Parathyroid adenoma (tissue), 2 donors: ENCODE measurements around the gene C20orf141.

ENCODE experiments used
- H2AFZ ChIP-seq: fragments of 300-600 bp; sonication (generic); one replicate; pipeline ENCODE4 v1.7.0; 2017; ENCODE audit warnings: antibody characterized with exemption, mild to moderate bottlenecking
- H3K27ac ChIP-seq: fragments of 300-600 bp; sonication (generic); one replicate; pipeline ENCODE4 v1.7.0; 2017
- H3K27me3 ChIP-seq: fragments of 300-600 bp; sonication (generic); one replicate; pipeline ENCODE4 v1.7.0; 2017; ENCODE audit warnings: low read length; ENCODE audit not compliant: control insufficient read depth, insufficient read depth
- H3K36me3 ChIP-seq: fragments of 300-600 bp; sonication (generic); one replicate; pipeline ENCODE4 v1.7.0; 2017; ENCODE audit warnings: low read length; ENCODE audit not compliant: control insufficient read depth, insufficient read depth
- H3K4me1 ChIP-seq: fragments of 300-600 bp; sonication (generic); one replicate; pipeline ENCODE4 v1.7.0; 2017; ENCODE audit warnings: control low read depth
- H3K4me2 ChIP-seq: fragments of 300-600 bp; sonication (generic); one replicate; pipeline ENCODE4 v1.7.0; 2017; ENCODE audit warnings: low read length
- H3K4me3 ChIP-seq: fragments of 300-600 bp; sonication (generic); one replicate; pipeline ENCODE4 v1.7.0; 2017; ENCODE audit warnings: low read depth, low read length
- H3K79me2 ChIP-seq: fragments of 300-600 bp; sonication (generic); one replicate; pipeline ENCODE4 v1.7.0; 2017; ENCODE audit warnings: control low read depth
- H3K9ac ChIP-seq: fragments of 300-600 bp; sonication (generic); one replicate; pipeline ENCODE4 v1.7.0; 2017; ENCODE audit warnings: mild to moderate bottlenecking
- H3K9me3 ChIP-seq: fragments of 300-600 bp; sonication (generic); one replicate; pipeline ENCODE4 v1.7.0; 2017; ENCODE audit warnings: low read length; ENCODE audit not compliant: control insufficient read depth
- TF ChIP-seq, protein P1 (sequence below): fragments of 300-600 bp; sonication (generic); IDR thresholded peaks from one replicate; pipeline ENCODE4 v1.7.0; 2017; ENCODE audit warnings: antibody characterized with exemption, mild to moderate bottlenecking
- donor health status: primary hyperparathyroidism.

The C20orf141 gene

GRCh38 chr20:2773812-2774211, 41.0 kb upstream of the C20orf141 start:
- no peaks in the 10 kb centered on the region for H3K9me3 ChIP-seq
- TF ChIP-seq, protein P1, sequence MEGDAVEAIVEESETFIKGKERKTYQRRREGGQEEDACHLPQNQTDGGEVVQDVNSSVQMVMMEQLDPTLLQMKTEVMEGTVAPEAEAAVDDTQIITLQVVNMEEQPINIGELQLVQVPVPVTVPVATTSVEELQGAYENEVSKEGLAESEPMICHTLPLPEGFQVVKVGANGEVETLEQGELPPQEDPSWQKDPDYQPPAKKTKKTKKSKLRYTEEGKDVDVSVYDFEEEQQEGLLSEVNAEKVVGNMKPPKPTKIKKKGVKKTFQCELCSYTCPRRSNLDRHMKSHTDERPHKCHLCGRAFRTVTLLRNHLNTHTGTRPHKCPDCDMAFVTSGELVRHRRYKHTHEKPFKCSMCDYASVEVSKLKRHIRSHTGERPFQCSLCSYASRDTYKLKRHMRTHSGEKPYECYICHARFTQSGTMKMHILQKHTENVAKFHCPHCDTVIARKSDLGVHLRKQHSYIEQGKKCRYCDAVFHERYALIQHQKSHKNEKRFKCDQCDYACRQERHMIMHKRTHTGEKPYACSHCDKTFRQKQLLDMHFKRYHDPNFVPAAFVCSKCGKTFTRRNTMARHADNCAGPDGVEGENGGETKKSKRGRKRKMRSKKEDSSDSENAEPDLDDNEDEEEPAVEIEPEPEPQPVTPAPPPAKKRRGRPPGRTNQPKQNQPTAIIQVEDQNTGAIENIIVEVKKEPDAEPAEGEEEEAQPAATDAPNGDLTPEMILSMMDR = no peak
- H3K4me2 ChIP-seq = no peak overlapping the region
- no peak overlapping the region for H3K9ac ChIP-seq
- H3K27ac ChIP-seq = no peak overlapping the region
- H3K36me3 ChIP-seq = no peaks in the 10 kb centered on the region
- H3K27me3 ChIP-seq = no peaks in the 10 kb centered on the region
- H3K4me3 ChIP-seq = no peak overlapping the region
- no peak overlapping the region for H2AFZ ChIP-seq
- no peaks in the 10 kb centered on the region for H3K79me2 ChIP-seq
- H3K4me1 ChIP-seq = no peaks in the 10 kb centered on the region

DNA sequence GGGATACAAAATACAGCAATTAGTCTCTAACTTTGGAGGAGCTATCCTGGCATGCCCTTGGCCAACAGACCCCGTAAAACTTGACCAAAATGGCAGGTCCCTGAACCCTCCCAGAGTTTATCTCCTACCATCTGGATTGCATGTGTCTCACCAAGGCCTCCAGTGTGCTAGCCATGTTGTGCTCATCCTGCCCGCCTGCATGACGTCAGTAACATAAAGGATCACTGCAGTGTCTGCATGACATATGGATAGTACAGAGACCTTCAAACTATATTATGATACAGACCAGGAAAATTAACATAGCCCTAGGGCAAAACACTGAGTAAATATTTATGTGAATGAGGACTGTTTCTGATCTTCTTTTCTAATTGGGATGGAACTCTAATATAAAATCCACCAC, 39.6 kb upstream of the C20orf141 start:
- Histone ChIP-seq H3K79me2 (no peaks in the 10 kb centered on the region), H3K27ac (no peak overlapping the region), H3K9ac (no peak overlapping the region), H3K4me1 (no peaks in the 10 kb centered on the region), H3K4me3 (no peak overlapping the region), H3K36me3 (no peaks in the 10 kb centered on the region), H2AFZ (no peak overlapping the region), H3K4me2 (no peak overlapping the region), H3K9me3 (no peaks in the 10 kb centered on the region), H3K27me3 (no peaks in the 10 kb centered on the region)
- TF ChIP-seq, protein P1 = no peak

GRCh38 chr20:2778602-2779321, 36.0 kb upstream of the C20orf141 start:
- H3K27me3 ChIP-seq = no peaks in the 10 kb centered on the region
- no peak overlapping the region for H3K4me2 ChIP-seq
- no peak overlapping the region for H2AFZ ChIP-seq
- no peak overlapping the region for H3K9ac ChIP-seq
- H3K9me3 ChIP-seq = no peaks in the 10 kb centered on the region
- H3K4me3 ChIP-seq = no peak overlapping the region
- no peak overlapping the region for H3K27ac ChIP-seq
- no peaks in the 10 kb centered on the region for H3K36me3 ChIP-seq
- peaks cover 5% of the 10 kb centered on the region for H3K4me1 ChIP-seq
- TF ChIP-seq, protein P1 = no peak
- H3K79me2 ChIP-seq = no peaks in the 10 kb centered on the region

DNA sequence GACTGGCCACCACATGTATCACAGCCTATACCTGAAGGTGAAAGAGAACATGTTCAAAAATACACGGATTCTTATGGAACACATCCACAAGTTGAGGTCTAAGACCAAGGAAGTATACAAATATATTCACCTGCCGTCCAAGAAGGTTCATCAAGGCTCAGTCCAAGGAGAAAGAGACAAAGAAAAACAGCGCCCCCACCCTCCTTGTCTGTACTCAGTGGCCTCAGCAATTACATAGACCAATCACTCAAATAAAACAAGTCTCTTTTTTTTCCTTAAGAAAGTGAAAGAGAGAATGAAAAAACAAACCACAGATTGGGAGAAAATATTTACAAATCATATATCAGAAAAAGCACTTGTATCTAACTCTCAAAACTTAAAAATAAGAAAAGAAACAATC, 33.8 kb upstream of the C20orf141 start:
- Histone ChIP-seq H3K4me2 (no peak overlapping the region), H2AFZ (no peak overlapping the region), H3K27me3 (no peaks in the 10 kb centered on the region), H3K9me3 (no peaks in the 10 kb centered on the region), H3K4me1 (peaks cover 5% of the 10 kb centered on the region), H3K36me3 (no peaks in the 10 kb centered on the region), H3K4me3 (no peak overlapping the region), H3K79me2 (no peaks in the 10 kb centered on the region), H3K27ac (no peak overlapping the region), H3K9ac (no peak overlapping the region)
- TF ChIP-seq, protein P1 = no peak
